HEK293 (cell line): Measurements from ENCODE around the gene PRIMA1.
A peak's percentile ranks its signal among the peaks of the same experiment; 100 is the strongest.

Experiments used
- CTCF ChIA-PET: fragments of 350-600 bp; formaldehyde crosslinking; extraction: SDS; loops from one replicate; lab custom pipeline; 2021; ENCODE audit warnings: antibody characterized with exemption; lab: Yijun Ruan, JAX
- POLR2A ChIA-PET: fragments of 300-600 bp; formaldehyde crosslinking; extraction: SDS; loops from one replicate; lab custom pipeline; 2020; ENCODE audit warnings: antibody characterized with exemption, inconsistent platforms; lab: Yijun Ruan, JAX
- H3K27ac ChIP-seq: fragments of 200-500 bp; sonication (Bioruptor generic); 2 replicates; pipeline ENCODE4 v1.5.1; 2014; ENCODE audit warnings: low read depth, low read length, control low read depth, inconsistent platforms; ENCODE audit errors: extremely low read depth
- H3K36me3 ChIP-seq, 2 experiments: fragments of 200-500 bp in 1 of 2; sonication (Bioruptor generic) in 1 of 2; 1 replicate in 1 of 2; 2 replicates in 1 of 2; pipeline ENCODE4 v1.5.1; 2014 to 2017; ENCODE audit warnings: inconsistent platforms in 2 of 2, low read length in 2 of 2; ENCODE audit not compliant: control insufficient read depth in 2 of 2, insufficient read depth in 1 of 2
- H3K4me1 ChIP-seq: fragments of 200-500 bp; sonication (Bioruptor generic); 2 replicates; pipeline ENCODE4 v1.5.1; 2014; ENCODE audit warnings: mild to moderate bottlenecking, low read length, inconsistent platforms; ENCODE audit not compliant: control insufficient read depth, insufficient read depth
- H3K4me3 ChIP-seq: 2 replicates; pipeline ENCODE4 v1.5.1; 2011; ENCODE audit warnings: low read depth, mild to moderate bottlenecking, control low read depth, low read length, moderate library complexity
- H3K9me3 ChIP-seq: fragments of 200-500 bp; sonication (Bioruptor generic); 2 replicates; pipeline ENCODE4 v1.5.1; 2014; ENCODE audit warnings: low read depth, low read length, inconsistent platforms; ENCODE audit not compliant: control insufficient read depth, insufficient read depth
- FEZF1 ChIP-seq: fragments of 450-650 bp; formaldehyde crosslinking; IDR thresholded peaks from 2 replicates; pipeline ENCODE4 v1.5.1; 2016; ENCODE audit warnings: missing biosample characterization, missing genetic modification characterization
- KLF16 ChIP-seq: fragments of 450-650 bp; formaldehyde crosslinking; IDR thresholded peaks from 2 replicates; pipeline ENCODE4 v1.5.1; 2017; ENCODE audit warnings: missing biosample characterization, missing genetic modification characterization
- SALL2 ChIP-seq: fragments of 450-650 bp; formaldehyde crosslinking; IDR thresholded peaks from 2 replicates; pipeline ENCODE4 v1.5.0; 2017; ENCODE audit warnings: missing biosample characterization, mild to moderate bottlenecking, missing genetic modification characterization, borderline replicate concordance
- YY1 ChIP-seq: fragments of 450-650 bp; formaldehyde crosslinking; IDR thresholded peaks from 2 replicates; pipeline ENCODE4 v1.5.1; 2018; ENCODE audit warnings: missing biosample characterization, missing genetic modification characterization
- ZBTB26 ChIP-seq: fragments of 450-650 bp; formaldehyde crosslinking; optimal IDR thresholded peaks from 2 replicates; pipeline ENCODE3; 2016; ENCODE audit warnings: missing biosample characterization, mild to moderate bottlenecking, missing genetic modification characterization
- ZBTB49 ChIP-seq: fragments of 450-650 bp; formaldehyde crosslinking; IDR thresholded peaks from 2 replicates; pipeline ENCODE4 v1.5.1; 2016; ENCODE audit warnings: missing biosample characterization, missing genetic modification characterization, low read depth
- ZBTB6 ChIP-seq: fragments of 450-650 bp; formaldehyde crosslinking; IDR thresholded peaks from 2 replicates; pipeline ENCODE4 v1.5.1; 2017; ENCODE audit warnings: missing biosample characterization, missing genetic modification characterization
- ZNF132 ChIP-seq: fragments of 450-650 bp; formaldehyde crosslinking; IDR thresholded peaks from 2 replicates; pipeline ENCODE4 v1.5.1; 2017; ENCODE audit warnings: missing biosample characterization, missing genetic modification characterization, borderline replicate concordance
- ZNF133 ChIP-seq: fragments of 450-650 bp; formaldehyde crosslinking; IDR thresholded peaks from 2 replicates; pipeline ENCODE4 v1.5.1; 2016; ENCODE audit warnings: missing biosample characterization, missing genetic modification characterization
- ZNF174 ChIP-seq: fragments of 450-650 bp; formaldehyde crosslinking; IDR thresholded peaks from 2 replicates; pipeline ENCODE4 v1.5.0; 2017; ENCODE audit warnings: missing biosample characterization, mild to moderate bottlenecking, missing genetic modification characterization
- ZNF19 ChIP-seq: fragments of 450-650 bp; formaldehyde crosslinking; IDR thresholded peaks from 2 replicates; pipeline ENCODE4; 2016; ENCODE audit warnings: missing biosample characterization, missing genetic modification characterization, low read depth
- ZNF239 ChIP-seq: fragments of 450-650 bp; formaldehyde crosslinking; IDR thresholded peaks from 2 replicates; pipeline ENCODE4 v1.5.1; 2016; ENCODE audit warnings: missing biosample characterization, missing genetic modification characterization
- ZNF391 ChIP-seq: fragments of 450-650 bp; formaldehyde crosslinking; IDR thresholded peaks from 2 replicates; pipeline ENCODE4 v1.5.1; 2016; ENCODE audit warnings: low read depth, missing biosample characterization, missing genetic modification characterization, borderline replicate concordance
- ZNF449 ChIP-seq: fragments of 450-650 bp; formaldehyde crosslinking; IDR thresholded peaks from 2 replicates; pipeline ENCODE4 v1.5.1; 2017; ENCODE audit warnings: missing biosample characterization, mild to moderate bottlenecking, missing genetic modification characterization, moderate library complexity
- ZNF585B ChIP-seq: fragments of 450-650 bp; formaldehyde crosslinking; IDR thresholded peaks from 2 replicates; pipeline ENCODE4 v1.5.1; 2016; ENCODE audit warnings: missing biosample characterization, missing genetic modification characterization
- ZNF600 ChIP-seq: fragments of 450-650 bp; formaldehyde crosslinking; IDR thresholded peaks from 2 replicates; pipeline ENCODE4 v1.5.1; 2016; ENCODE audit warnings: missing biosample characterization, missing genetic modification characterization
- ZNF658 ChIP-seq: fragments of 450-650 bp; formaldehyde crosslinking; IDR thresholded peaks from 2 replicates; pipeline ENCODE4; 2016; ENCODE audit warnings: missing biosample characterization, missing genetic modification characterization
- ZNF777 ChIP-seq: fragments of 450-650 bp; formaldehyde crosslinking; IDR thresholded peaks from 2 replicates; pipeline ENCODE4 v1.5.1; 2017; ENCODE audit warnings: missing biosample characterization, missing genetic modification characterization, borderline replicate concordance
- ZSCAN18 ChIP-seq: fragments of 450-650 bp; formaldehyde crosslinking; IDR thresholded peaks from 2 replicates; pipeline ENCODE4 v1.5.1; 2016; ENCODE audit warnings: missing biosample characterization, missing genetic modification characterization
- ZSCAN5A ChIP-seq: fragments of 450-650 bp; formaldehyde crosslinking; IDR thresholded peaks from 2 replicates; pipeline ENCODE4 v1.5.1; 2016; ENCODE audit warnings: missing biosample characterization, missing genetic modification characterization

The PRIMA1 gene

GRCh38 chr14:93799989-93800921 is 12.0 kb upstream of the PRIMA1 start:
- CTCF ChIA-PET, result interaction anchor here (0.6 to 0.7 kb wide), 2 partner anchors 51 to 94 kb away, joined by 3 read pairs; no protein-coding TSS in a partner anchor
- TF ChIP-seq ZNF777 (tag by site-specific recombination), result no peak
- 0 out of 2 replicates have a peak, but pooled peaks have one; percentile 7 for TF ChIP-seq FEZF1 (tag by site-specific recombination)
- TF ChIP-seq, all 188 proteins: peak for 1
- Histone ChIP-seq H3K4me3 (no peak overlapping the region), H3K4me1 (no peaks in the 10 kb centered on the region), H3K27ac (no peak overlapping the region), H3K9me3 (no peaks in the 10 kb centered on the region), H3K36me3 (no peaks in the 10 kb centered on the region)
- POLR2A ChIA-PET, result no interaction called here

GRCh38 chr14:93799617-93799988 is 11.3 kb upstream of the PRIMA1 start:
- H3K27ac ChIP-seq, result no peak overlapping the region
- no peaks in the 10 kb centered on the region for H3K9me3 ChIP-seq
- CTCF ChIA-PET, result interaction anchor here (0.6 to 0.7 kb wide), 2 partner anchors 50 to 95 kb away, joined by 3 read pairs; no protein-coding TSS in a partner anchor
- H3K4me1 ChIP-seq, result no peaks in the 10 kb centered on the region
- no peaks in the 10 kb centered on the region for H3K36me3 ChIP-seq
- no peak for TF ChIP-seq ZSCAN5A (tag by site-specific recombination)
- no peak for TF ChIP-seq SALL2 (tag by site-specific recombination)
- no peak for TF ChIP-seq ZNF391 (tag by site-specific recombination)
- no peak for TF ChIP-seq ZNF600 (tag by site-specific recombination)
- TF ChIP-seq ZBTB49, result no peak
- no peak for TF ChIP-seq ZNF132 (tag by site-specific recombination)
- TF ChIP-seq YY1 (tag by site-specific recombination), result no peak
- no peak for TF ChIP-seq ZNF449 (tag by site-specific recombination)
- no peak for TF ChIP-seq ZNF658 (tag by site-specific recombination)
- no peak for TF ChIP-seq ZBTB26
- TF ChIP-seq, all 188 proteins: peak for 0
- POLR2A ChIA-PET, result no interaction called here
- H3K4me3 ChIP-seq, result no peak overlapping the region

GRCh38 chr14:93797536-93797935 is 9.3 kb upstream of the PRIMA1 start:
- CTCF ChIA-PET, result no interaction called here
- no peak for TF ChIP-seq ZSCAN18 (tag by site-specific recombination)
- no peak for TF ChIP-seq ZNF585B
- TF ChIP-seq KLF16 (tag by site-specific recombination), result no peak
- TF ChIP-seq ZBTB6 (tag by site-specific recombination), result no peak
- no peak for TF ChIP-seq ZNF133 (tag by site-specific recombination)
- TF ChIP-seq ZNF174 (tag by site-specific recombination), result no peak
- TF ChIP-seq ZNF239 (tag by site-specific recombination), result no peak
- TF ChIP-seq ZNF19, result no peak
- POLR2A ChIA-PET, result no interaction called here
- H3K9me3 ChIP-seq, result no peaks in the 10 kb centered on the region
- no peaks in the 10 kb centered on the region for H3K4me1 ChIP-seq
- H3K27ac ChIP-seq, result no peak overlapping the region
- no peaks in the 10 kb centered on the region for H3K36me3 ChIP-seq
- no peak overlapping the region for H3K4me3 ChIP-seq
